ENCODE results near the gene SV2C. TPM values are rescaled to one million over a fixed set of nuclear protein-coding genes. Genes with fewer than 3 reads are reported as not detected.

Gene SV2C
- total and polyA plus RNA-seq, 3 donors from 2014 or later: 0.24 to 0.87 (median 0.56) TPM

DNA sequence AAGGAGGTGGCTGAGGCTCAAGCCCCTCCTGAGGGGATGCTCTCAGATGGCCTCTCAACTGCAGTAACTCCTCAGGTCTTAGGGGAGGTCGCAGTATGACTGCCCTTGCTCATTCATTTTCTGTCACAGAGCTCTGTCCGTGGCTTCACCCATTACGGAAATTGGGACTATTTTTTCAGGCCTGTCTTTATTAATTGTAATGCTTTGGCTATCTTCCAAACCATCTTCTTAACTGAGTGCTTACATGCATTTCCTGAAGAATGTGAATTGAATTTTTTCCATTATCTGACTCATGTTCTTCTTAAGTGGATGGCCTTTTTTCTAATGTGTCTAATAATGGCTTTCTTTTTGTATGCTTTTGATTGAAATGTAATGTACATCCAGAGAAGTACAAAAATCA is 36.4 kb upstream of the SV2C start:
- Histone ChIP-seq H3K27me3 (no peaks in the 10 kb centered on the region), H3K36me3 (ENCODE audit: low read depth, missing control alignments) (no peaks in the 10 kb centered on the region), H3K27ac (no peak overlapping the region), H3K9me3 (no peaks in the 10 kb centered on the region), H3K4me3 (no peak overlapping the region), H3K4me1 (no peaks in the 10 kb centered on the region)
- TF ChIP-seq, protein P1, sequence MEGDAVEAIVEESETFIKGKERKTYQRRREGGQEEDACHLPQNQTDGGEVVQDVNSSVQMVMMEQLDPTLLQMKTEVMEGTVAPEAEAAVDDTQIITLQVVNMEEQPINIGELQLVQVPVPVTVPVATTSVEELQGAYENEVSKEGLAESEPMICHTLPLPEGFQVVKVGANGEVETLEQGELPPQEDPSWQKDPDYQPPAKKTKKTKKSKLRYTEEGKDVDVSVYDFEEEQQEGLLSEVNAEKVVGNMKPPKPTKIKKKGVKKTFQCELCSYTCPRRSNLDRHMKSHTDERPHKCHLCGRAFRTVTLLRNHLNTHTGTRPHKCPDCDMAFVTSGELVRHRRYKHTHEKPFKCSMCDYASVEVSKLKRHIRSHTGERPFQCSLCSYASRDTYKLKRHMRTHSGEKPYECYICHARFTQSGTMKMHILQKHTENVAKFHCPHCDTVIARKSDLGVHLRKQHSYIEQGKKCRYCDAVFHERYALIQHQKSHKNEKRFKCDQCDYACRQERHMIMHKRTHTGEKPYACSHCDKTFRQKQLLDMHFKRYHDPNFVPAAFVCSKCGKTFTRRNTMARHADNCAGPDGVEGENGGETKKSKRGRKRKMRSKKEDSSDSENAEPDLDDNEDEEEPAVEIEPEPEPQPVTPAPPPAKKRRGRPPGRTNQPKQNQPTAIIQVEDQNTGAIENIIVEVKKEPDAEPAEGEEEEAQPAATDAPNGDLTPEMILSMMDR (IDR thresholded peaks at IDR 0.05): no peak
- TF ChIP-seq POLR2A (IDR thresholded peaks at IDR 0.05): no peak
- DNase-seq: no peak
- intact Hi-C loops (cut with DNase I; ENCODE audit: low total_unique reads): no loop called here
- 70 to 77% methylated on average over 3 of the region's 3 CpGs for WGBS, 2 donors

DNA sequence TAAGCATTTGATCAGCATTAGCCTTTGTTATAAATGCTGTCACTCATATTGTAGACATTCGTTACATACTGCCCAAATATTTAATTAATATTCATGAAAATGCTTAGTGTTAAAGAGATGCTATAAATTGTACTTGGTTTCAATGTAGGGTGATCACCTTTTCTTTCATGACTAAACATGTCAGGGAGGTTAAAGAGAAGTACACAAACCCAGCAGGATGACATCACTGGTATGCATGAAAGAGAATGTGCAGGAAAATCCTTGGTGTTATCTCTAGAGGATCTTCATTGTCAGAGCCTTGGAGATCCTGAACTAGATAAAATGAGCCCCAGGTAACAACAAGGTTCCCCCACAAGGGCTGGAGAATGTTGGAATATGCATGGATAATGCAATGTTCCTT is 33.0 kb upstream of the SV2C start:
- intact Hi-C loops (cut with DNase I; ENCODE audit: low total_unique reads): no loop called here
- Histone ChIP-seq H3K27ac (no peak overlapping the region), H3K36me3 (ENCODE audit: low read depth, missing control alignments) (no peaks in the 10 kb centered on the region), H3K9me3 (no peaks in the 10 kb centered on the region), H3K4me1 (no peaks in the 10 kb centered on the region), H3K27me3 (no peaks in the 10 kb centered on the region), H3K4me3 (no peak overlapping the region)
- TF ChIP-seq, protein P1 (IDR thresholded peaks at IDR 0.05): no peak
- no peak for TF ChIP-seq POLR2A (IDR thresholded peaks at IDR 0.05)
- WGBS, 2 donors: 81 to 82% methylated on average over 1 of the region's 1 CpG
- DNase-seq: no peak

DNA sequence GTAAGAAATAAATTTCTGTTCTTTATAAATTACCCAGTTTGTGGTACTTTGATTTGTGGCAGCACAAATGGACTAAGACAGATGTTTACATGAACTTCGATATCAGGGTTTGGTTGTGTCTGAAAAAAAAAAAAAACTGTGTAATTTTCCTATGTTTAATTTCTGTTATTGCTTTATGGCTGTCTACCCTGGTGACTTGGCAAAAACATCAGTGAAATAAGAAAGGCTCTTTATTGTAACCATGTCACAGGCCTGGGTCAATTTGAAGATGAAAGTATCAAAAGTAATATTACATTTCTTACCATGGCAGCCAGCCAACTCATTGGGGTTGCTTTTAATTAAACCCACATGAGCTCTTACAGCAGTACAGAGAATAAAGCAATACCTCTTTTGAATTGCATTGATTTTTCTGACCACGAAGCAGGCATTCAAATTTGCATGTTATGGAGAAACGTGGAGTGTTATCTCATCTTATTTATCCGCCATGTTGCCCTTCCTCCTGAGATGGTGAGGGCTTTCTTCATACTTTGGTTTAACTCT is 20.6 kb upstream of the SV2C start:
- WGBS, 2 donors: 66 to 78% methylated on average over 4 of the region's 4 CpGs
- Histone ChIP-seq H3K9me3 (no peaks in the 10 kb centered on the region), H3K4me1 (no peaks in the 10 kb centered on the region), H3K36me3 (ENCODE audit: low read depth, missing control alignments) (no peaks in the 10 kb centered on the region), H3K4me3 (no peak overlapping the region), H3K27me3 (no peaks in the 10 kb centered on the region), H3K27ac (no peak overlapping the region)
- no peak for DNase-seq
- intact Hi-C loops (cut with DNase I; ENCODE audit: low total_unique reads): no loop called here
- TF ChIP-seq, protein P1 (IDR thresholded peaks at IDR 0.05): no peak
- TF ChIP-seq POLR2A (IDR thresholded peaks at IDR 0.05): no peak

DNA sequence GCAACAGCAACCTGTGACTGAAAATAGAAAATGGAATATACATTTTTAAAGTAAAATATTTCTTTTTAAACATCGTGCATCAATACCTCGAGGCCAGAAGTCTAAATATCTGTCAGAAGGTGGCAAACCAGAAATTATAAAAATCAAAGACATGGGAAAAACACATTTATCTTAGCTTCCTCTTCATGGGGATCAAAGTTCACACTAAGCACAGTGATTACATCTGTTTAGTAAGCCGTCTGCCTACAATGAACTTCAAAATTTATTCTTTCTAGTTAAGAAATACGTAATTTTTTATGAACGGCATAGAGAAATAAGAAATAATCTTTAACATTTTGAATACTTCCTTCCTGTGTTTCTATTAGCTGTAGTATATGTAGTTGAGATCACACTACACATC is 17.9 kb upstream of the SV2C start:
- H3K4me3 ChIP-seq: no peak overlapping the region
- intact Hi-C loops (cut with DNase I; ENCODE audit: low total_unique reads): no loop called here
- H3K4me1 ChIP-seq: no peaks in the 10 kb centered on the region
- no peak overlapping the region for H3K27ac ChIP-seq
- DNase-seq: no peak
- H3K27me3 ChIP-seq: no peaks in the 10 kb centered on the region
- 81 to 88% methylated on average over 5 of the region's 5 CpGs for WGBS, 2 donors
- TF ChIP-seq, protein P1 (IDR thresholded peaks at IDR 0.05): no peak
- TF ChIP-seq POLR2A (IDR thresholded peaks at IDR 0.05): no peak
- no peaks in the 10 kb centered on the region for H3K9me3 ChIP-seq
- H3K36me3 ChIP-seq (ENCODE audit: low read depth, missing control alignments): no peaks in the 10 kb centered on the region

DNA sequence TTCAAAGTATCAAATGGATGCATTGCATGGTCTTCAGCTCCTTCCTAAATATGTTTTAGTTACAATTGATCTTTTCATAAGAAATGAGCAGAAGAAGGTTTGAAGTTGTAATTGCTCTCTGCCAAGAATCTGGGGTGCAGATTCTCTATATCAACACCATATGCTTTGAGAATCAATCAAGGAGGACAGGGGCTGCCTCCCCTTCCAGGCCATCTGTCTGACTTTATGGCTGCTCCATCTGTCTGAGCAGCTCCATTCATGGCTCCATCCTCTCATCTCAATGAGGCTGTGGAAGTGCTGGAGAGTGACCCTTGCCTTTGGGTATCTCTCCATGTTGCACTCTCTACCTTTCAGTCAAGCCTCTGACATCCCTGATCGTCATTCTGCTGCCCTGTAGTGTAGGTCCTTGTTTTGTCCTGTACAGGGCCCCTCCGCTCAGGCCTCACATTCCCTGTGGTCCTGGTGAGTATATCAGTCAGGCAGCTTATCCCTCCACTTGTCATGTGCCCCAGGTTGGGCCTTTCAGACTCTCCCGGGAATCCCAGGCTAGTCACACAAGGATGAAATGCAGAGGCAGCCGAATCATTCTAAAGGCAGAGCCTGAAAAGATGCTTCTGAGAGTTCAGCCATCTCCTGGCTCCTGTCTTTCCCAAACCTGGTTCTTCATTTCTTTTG is 14.0 kb upstream of the SV2C start:
- Histone ChIP-seq H3K27ac (no peak overlapping the region), H3K36me3 (ENCODE audit: low read depth, missing control alignments) (no peaks in the 10 kb centered on the region), H3K4me1 (no peaks in the 10 kb centered on the region), H3K9me3 (no peaks in the 10 kb centered on the region), H3K4me3 (no peak overlapping the region), H3K27me3 (no peaks in the 10 kb centered on the region)
- WGBS, 2 donors: 80 to 81% methylated on average over 4 of the region's 4 CpGs
- TF ChIP-seq, protein P1 (IDR thresholded peaks at IDR 0.05): no peak
- TF ChIP-seq POLR2A (IDR thresholded peaks at IDR 0.05): no peak
- intact Hi-C loops (cut with DNase I; ENCODE audit: low total_unique reads): no loop called here
- no peak for DNase-seq

All from testis (tissue), 3 donors.